Measurements from ENCODE around the gene PPARA. TPM values are rescaled to one million over a fixed set of nuclear protein-coding genes. Genes with fewer than 3 reads are reported as not detected.

The PPARA gene
- total and polyA plus RNA-seq, 9 of the 15 experiments (the other 6 are each of a cell fraction or from before 2014, with no cell fraction given) = 0.64 to 5.3 (median 3.5) TPM

- no TSS peak for BruUV-seq (replicated peaks)
- no CpG with 5 or more reads among the region's 109 CpGs for WGBS (ENCODE audit: insufficient coverage, low coverage, missing lambda C conversion rate)
- in situ Hi-C loops (cut with MboI) = no loop called here
- peaks cover 3 to 4% of the 10 kb centered on the region in 2 experiments; a peak in 4 of 5 replicates for H3K4me1 ChIP-seq (replicated peaks in 1 of 2; ENCODE audit: control insufficient read depth in 2 of 2, insufficient read depth in 2 of 2, low read length in 2 of 2)
- no peaks in the 10 kb centered on the region for H3K36me3 ChIP-seq (ENCODE audit: control insufficient read depth, insufficient read depth, low read length)
- FAIRE-seq = no peak
- H4K20me1 ChIP-seq (replicated peaks; ENCODE audit: control insufficient read depth, insufficient read depth, low read length) = no peaks in the 10 kb centered on the region
- H3K9me3 ChIP-seq (replicated peaks; ENCODE audit: control insufficient read depth, insufficient read depth, low read depth, low read length) = peaks cover 1% of the 10 kb centered on the region
- H3K4me2 ChIP-seq (ENCODE audit: insufficient read depth, low read length) = no peak overlapping the region
- CTCF ChIA-PET (ENCODE audit: low intra/inter-chr PET ratio) = no interaction called here
- no peak overlapping the region for H3K4me3 ChIP-seq
- H3K27me3 ChIP-seq (ENCODE audit: control insufficient read depth in 2 of 2, insufficient read depth in 2 of 2, low read length in 2 of 2) = no peaks in the 10 kb centered on the region
- TF ChIP-seq RUNX1 (IDR thresholded peaks at IDR 0.05; ENCODE audit: low read depth) = no peak
- no peak for TF ChIP-seq KLF1 (tag; IDR thresholded peaks at IDR 0.05)
- no peak for TF ChIP-seq ZC3H11A (IDR thresholded peaks at IDR 0.05; ENCODE audit: low read depth, low read length)
- TF ChIP-seq ZNF449 (CRISPR knock-in tag; IDR thresholded peaks at IDR 0.05) = no peak
- no peak for TF ChIP-seq BDP1 (IDR thresholded peaks at IDR 0.05; ENCODE audit: insufficient read depth, insufficient read length)
- no peak for TF ChIP-seq DDX20 (tag; IDR thresholded peaks at IDR 0.05; ENCODE audit: low read depth)
- TF ChIP-seq PHB (CRISPR knock-in tag; IDR thresholded peaks at IDR 0.05) = no peak
- no peak for TF ChIP-seq ZNF79 (CRISPR knock-in tag; IDR thresholded peaks at IDR 0.05; ENCODE audit: low read depth)
- TF ChIP-seq PHF8 (IDR thresholded peaks at IDR 0.05; ENCODE audit: borderline replicate concordance, low read length) = no peak
- no peak for TF ChIP-seq ZNF212 (CRISPR knock-in tag; IDR thresholded peaks at IDR 0.05)
- TF ChIP-seq BHLHE40 (IDR thresholded peaks at IDR 0.05; ENCODE audit: low read length) = no peak
- no peak for TF ChIP-seq ZNF134 (CRISPR knock-in tag; conservative IDR thresholded peaks at IDR 0.05)
- TF ChIP-seq GTF2F1 (IDR thresholded peaks at IDR 0.05; ENCODE audit: low read depth, low read length) = no peak
- no peak for TF ChIP-seq TAF7 (tag; IDR thresholded peaks at IDR 0.05)
- TF ChIP-seq MEF2D (tag; conservative IDR thresholded peaks at IDR 0.05; ENCODE audit: low read depth) = no peak
- H3K27ac ChIP-seq (ENCODE audit: extremely low read depth, low read depth, low read length) = no peak overlapping the region
- no peak for ATAC-seq
- H3K9ac ChIP-seq (ENCODE audit: insufficient read depth in 1 of 2, low read depth in 2 of 2, low read length in 2 of 2) = no peak overlapping the region
- no peaks in the 10 kb centered on the region for H3K9me1 ChIP-seq (ENCODE audit: control insufficient read depth, insufficient read depth, low read length)
- no peak for DNase-seq (ENCODE audit: extremely low read depth in 1 of 4, low spot score in 3 of 4)
- no peaks in the 10 kb centered on the region for H3K79me2 ChIP-seq (ENCODE audit: control insufficient read depth, insufficient read depth, low read length)
- POLR2A ChIA-PET = no interaction called here
- no peak overlapping the region for H2AFZ ChIP-seq (ENCODE audit: low read depth, low read length)
- intact Hi-C loops (cut with micrococcal nuclease) = no loop called here
Observed at GRCh38 chr22:46262449-46263215, 112.3 kb downstream of the PPARA start.

Data from K562 (cell line).